Liver (tissue), 3 donors: ENCODE measurements around the gene THAP9.

Experiments
- CTCF ChIP-seq: fragments of 150-350 bp; IDR thresholded peaks from 2 replicates; pipeline ENCODE4 v1.5.1; 2017; ENCODE audit warnings: improper control_type of control experiment, low read depth, low read length; ENCODE audit not compliant: missing input control
- EGR1 ChIP-seq, 2 donors: IDR thresholded peaks; 2 replicates each; pipeline ENCODE4 v1.6.1; 2016 to 2018; ENCODE audit warnings: antibody characterized with exemption in 2 of 2, low read depth in 2 of 2
- RAD21 ChIP-seq, 2 donors: IDR thresholded peaks; 2 replicates each; pipeline ENCODE4 v1.6.1; 2016; ENCODE audit warnings: antibody characterized with exemption in 2 of 2, mild to moderate bottlenecking in 2 of 2
- SP1 ChIP-seq: IDR thresholded peaks from 2 replicates; pipeline ENCODE4 v1.6.1; 2018; ENCODE audit warnings: antibody characterized with exemption, mild to moderate bottlenecking
- TAF1 ChIP-seq: conservative IDR thresholded peaks from 2 replicates; pipeline ENCODE4 v1.6.1; 2016; ENCODE audit warnings: antibody characterized with exemption, mild to moderate bottlenecking
- YY1 ChIP-seq: IDR thresholded peaks from 2 replicates; pipeline ENCODE4 v1.6.1; 2016; ENCODE audit warnings: antibody characterized with exemption, mild to moderate bottlenecking
- ZBTB33 ChIP-seq: IDR thresholded peaks from 2 replicates; pipeline ENCODE4 v1.6.1; 2016; ENCODE audit warnings: antibody characterized with exemption
- TF ChIP-seq, protein P1 (sequence below): IDR thresholded peaks from 2 replicates; pipeline ENCODE4 v1.6.1; 2016; ENCODE audit warnings: antibody characterized with exemption, mild to moderate bottlenecking
- TF ChIP-seq, protein P2 (sequence below): IDR thresholded peaks from 2 replicates; pipeline ENCODE4 v1.6.1; 2016; ENCODE audit warnings: antibody characterized with exemption
- TF ChIP-seq, protein P3 (sequence below): IDR thresholded peaks from 2 replicates; pipeline ENCODE4 v1.6.1; 2016; ENCODE audit warnings: antibody characterized with exemption
- donor health status: healthy.
- donor health status: healthy.

DNA sequence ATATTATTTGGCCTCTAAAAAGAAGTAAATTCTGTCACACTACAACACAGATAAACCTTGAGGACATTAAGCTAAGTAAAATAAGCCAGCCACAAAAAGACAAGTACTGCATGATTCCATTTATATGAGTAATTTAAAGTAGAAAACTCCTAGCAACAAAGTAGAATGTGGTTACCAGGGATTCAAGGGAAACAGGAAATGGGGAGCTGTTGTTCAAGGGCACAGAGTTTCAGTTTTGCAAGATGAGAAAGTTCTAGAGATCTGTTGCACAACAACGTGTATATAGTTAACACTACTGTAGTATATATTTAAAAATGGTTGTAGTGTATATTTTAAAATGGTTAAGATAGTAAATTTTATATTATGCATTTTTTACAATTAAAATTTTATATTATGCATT lies 34.9 kb upstream of the THAP9 start:
- TF ChIP-seq CTCF (no peak), SP1 (no peak), RAD21 (IDR thresholded peaks at IDR 0.05) (no peak), ZBTB33 (no peak), TAF1 (no peak), YY1 (no peak), EGR1 (IDR thresholded peaks at IDR 0.05; ENCODE audit: low read depth in 2 of 2) (no peak)
- TF ChIP-seq, protein P1, sequence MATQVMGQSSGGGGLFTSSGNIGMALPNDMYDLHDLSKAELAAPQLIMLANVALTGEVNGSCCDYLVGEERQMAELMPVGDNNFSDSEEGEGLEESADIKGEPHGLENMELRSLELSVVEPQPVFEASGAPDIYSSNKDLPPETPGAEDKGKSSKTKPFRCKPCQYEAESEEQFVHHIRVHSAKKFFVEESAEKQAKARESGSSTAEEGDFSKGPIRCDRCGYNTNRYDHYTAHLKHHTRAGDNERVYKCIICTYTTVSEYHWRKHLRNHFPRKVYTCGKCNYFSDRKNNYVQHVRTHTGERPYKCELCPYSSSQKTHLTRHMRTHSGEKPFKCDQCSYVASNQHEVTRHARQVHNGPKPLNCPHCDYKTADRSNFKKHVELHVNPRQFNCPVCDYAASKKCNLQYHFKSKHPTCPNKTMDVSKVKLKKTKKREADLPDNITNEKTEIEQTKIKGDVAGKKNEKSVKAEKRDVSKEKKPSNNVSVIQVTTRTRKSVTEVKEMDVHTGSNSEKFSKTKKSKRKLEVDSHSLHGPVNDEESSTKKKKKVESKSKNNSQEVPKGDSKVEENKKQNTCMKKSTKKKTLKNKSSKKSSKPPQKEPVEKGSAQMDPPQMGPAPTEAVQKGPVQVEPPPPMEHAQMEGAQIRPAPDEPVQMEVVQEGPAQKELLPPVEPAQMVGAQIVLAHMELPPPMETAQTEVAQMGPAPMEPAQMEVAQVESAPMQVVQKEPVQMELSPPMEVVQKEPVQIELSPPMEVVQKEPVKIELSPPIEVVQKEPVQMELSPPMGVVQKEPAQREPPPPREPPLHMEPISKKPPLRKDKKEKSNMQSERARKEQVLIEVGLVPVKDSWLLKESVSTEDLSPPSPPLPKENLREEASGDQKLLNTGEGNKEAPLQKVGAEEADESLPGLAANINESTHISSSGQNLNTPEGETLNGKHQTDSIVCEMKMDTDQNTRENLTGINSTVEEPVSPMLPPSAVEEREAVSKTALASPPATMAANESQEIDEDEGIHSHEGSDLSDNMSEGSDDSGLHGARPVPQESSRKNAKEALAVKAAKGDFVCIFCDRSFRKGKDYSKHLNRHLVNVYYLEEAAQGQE = no peak
- TF ChIP-seq, protein P2, sequence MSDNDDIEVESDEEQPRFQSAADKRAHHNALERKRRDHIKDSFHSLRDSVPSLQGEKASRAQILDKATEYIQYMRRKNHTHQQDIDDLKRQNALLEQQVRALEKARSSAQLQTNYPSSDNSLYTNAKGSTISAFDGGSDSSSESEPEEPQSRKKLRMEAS = no peak
- TF ChIP-seq, protein P3, sequence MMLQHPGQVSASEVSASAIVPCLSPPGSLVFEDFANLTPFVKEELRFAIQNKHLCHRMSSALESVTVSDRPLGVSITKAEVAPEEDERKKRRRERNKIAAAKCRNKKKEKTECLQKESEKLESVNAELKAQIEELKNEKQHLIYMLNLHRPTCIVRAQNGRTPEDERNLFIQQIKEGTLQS = no peak
